C4-2B (cell line): ENCODE results near the gene AQP6.

ENCODE experiments used
- CTCF ChIP-seq: fragments of 450-650 bp; conservative IDR thresholded peaks from 2 replicates; pipeline ENCODE4 v1.5.1; 2017; ENCODE audit warnings: mild to moderate bottlenecking
- ZFX ChIP-seq: fragments of 450-650 bp; IDR thresholded peaks from 2 replicates; pipeline ENCODE4 v1.6.1; 2017

GRCh38 chr12:49933796-49934195 lies 39.0 kb upstream of the AQP6 start:
- TF ChIP-seq CTCF (no peak), ZFX (no peak)
